NK-92 treated with Interleukin-12 subunit alpha and Interleukin-12 subunit beta, amount 100 ng/mL, for 24 hours (cell line): ENCODE data around the gene MAP3K20.
A peak's percentile ranks its signal among the peaks of the same experiment; 100 is the strongest.
"Not testable (repeated sequence)": the region's sequence is repeated elsewhere in the genome, so short reads cannot be mapped to it uniquely, and the experiment has no call there.

Experiments
- DNase-seq: peaks from one replicate; lab custom pipeline; 2025; lab: John Stamatoyannopoulos, UW

Gene MAP3K20

GRCh38 chr2:173075781-173076580, at the start of gene MAP3K20:
Gene MAP3K20 (plus strand): TSS chr2:173075846. CDS start chr2:173091032, 15,186 bp downstream.
- DNase-seq = peak; percentile 54

DNA sequence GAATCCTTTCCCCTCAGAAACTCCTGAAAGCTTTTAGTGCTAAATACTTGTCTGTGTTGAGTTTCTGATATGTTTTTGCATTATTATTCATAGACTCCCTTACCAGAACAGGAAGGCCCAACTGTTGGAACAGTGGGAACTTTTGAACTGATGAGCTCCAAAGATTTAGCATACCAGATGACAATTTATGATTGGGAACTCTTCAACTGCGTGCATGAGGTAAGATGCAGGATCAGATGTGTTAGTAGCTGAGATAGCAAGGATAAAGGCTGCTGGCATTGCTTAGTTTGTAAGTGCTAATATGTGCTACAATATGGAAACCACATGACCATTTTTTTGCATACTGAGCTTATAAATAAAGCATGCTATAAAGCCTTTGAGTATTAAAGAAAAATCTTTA, 49.2 kb upstream of the MAP3K20 start:
- DNase-seq = no peak

GRCh38 chr2:173027181-173028128, 48.2 kb upstream of the MAP3K20 start:
- peak; percentile 56 for DNase-seq

- no peak for DNase-seq
These were observed 47.5 kb upstream of the MAP3K20 start for GRCh38 chr2:173028141-173028540.

- no peak for DNase-seq
These were observed 47.0 kb upstream of the MAP3K20 start for GRCh38 chr2:173028671-173029070.

DNA sequence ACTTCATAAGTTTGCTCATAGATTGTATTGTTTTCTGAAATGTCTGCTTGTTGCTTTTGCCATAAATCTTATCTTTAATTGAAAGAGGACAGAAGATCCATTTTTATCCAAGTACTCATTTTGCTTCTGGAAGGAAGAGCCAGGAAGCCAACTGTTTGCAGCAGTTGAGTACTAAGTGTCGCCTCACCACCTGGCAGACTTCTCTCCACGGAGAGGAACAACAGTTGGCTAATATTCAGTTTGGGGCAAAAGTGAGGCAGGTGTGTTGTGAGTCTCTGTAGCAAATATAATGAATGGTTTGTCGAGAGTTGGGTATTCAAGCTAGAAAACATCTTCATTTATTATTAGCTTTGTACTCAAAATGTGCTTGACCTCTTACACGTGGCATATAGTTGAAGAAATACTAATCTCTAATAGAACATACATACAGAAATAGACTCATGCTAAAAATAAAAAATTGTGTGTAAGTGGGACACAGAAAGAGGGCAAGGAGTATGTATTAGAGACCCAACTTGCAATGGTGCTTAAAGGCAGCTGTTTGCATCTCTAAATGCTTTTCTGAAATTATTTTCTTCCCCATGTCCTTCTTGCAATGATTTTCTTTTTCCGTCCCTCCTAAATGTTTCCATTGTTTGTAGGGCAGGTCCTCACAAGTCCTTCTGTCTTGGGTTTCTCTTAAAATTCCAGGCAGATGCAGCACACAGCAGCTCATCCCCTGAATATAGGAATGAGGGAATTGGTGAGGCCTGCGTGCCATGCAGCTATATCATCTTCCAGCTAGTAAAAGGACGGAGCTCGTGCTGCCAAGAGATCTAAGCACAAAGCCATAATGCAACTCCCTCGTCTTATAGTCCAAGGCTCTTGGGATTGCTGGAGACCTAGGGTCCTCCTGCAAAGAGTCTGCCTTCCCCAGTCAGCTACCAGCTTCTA, 44.8 kb upstream of the MAP3K20 start:
- no peak for DNase-seq

- no peak for DNase-seq
These were observed 43.6 kb upstream of the MAP3K20 start for GRCh38 chr2:173032032-173032431.

DNA sequence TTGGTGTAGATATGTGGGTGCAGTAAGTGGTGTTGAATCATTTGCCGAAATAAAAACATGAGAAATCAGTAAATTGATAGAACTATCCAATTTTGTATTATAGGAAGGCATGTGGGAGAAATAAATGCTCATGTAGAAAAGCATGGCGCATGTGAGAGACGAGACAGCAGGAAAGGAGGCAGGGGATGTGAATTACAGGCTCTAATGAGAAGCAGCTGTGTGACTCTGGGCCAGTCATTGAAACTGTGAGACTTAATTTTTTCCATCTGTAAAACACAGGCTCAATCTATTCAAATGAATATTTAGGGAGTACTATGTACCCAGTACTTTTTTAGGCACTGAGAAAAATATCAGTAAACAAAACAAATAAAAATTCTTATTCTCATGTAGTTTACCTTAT, 42.6 kb upstream of the MAP3K20 start:
- DNase-seq = no peak

DNA sequence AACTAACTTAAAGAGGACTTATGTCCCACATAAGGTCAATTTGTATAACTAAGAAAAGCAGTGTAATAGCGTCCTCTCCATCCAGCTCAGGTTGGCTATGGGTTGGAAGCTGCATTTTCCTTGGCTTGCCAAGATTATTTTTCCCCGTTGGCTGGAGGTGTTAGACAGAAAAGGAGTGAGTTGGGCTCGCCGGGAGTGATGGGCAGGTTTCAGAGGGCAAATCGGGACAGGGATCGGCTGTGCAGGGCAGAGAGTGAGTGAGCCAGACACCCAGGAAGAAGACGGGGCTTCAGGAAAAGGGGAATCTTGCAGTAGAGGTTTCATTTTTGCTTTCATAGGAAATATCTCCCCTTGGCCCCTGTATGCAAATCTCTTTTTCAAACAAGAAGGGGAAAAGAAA, 41.5 kb upstream of the MAP3K20 start:
- DNase-seq = no peak

DNA sequence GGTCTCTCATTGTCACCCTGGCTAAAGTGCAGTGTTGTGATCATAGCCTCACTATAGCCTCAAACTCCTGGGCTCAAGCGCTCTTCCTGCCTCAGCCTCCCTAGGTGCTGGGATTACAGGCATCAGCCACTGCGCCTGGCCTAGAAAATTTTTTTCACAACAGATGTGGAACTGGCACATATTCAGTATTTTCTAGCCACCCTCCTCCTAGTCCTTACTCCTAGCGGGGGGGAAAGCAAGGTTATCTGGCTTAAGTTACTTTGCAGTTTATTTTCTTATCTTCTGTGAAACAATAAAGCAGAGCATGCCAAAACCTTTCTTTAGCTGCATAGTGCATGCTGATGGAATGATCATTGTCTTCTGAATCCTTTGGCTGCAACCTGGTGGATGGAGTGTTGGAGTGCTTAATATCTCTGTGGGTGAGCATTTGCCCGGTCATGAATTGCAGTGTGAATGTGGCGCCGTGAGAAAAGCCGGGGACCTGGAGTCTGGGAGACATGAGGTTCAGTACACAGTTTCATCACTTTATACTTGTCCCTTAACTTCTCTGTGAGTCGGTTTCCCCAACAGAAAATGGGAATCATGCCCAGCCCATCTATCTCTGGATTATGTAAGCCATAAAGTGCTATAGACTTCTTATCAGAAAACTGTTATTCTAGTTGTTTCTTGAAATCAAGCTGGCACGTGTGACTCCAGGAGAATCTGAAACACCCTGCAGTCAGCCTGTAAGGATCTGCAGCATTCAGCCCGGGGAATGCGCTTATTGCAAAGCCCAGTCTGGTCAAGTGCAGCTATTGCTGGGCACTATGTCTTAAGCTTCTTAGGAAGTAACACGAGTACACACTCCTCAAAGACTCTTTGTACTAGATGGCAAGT, 38.2 kb upstream of the MAP3K20 start:
- DNase-seq = no peak

GRCh38 chr2:173038257-173038656, 37.4 kb upstream of the MAP3K20 start:
- DNase-seq = not testable (repeated sequence)

DNA sequence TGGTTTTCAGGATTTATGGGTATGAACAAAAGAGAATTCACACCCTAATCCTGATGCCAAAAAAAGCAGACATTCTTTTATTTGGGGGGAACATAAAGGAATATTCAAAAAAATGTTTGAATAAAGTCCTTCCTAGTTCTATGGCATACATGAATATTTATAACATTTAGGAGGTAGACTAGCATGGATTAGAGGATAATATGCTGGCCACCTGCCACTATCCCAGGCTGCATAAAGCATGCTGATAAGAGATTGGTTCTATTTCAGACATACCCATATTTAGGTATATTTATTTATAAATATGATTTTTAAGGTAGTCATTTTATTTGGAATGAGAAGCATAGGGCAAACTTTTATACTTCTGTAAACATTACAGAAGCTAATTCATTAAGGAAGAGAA, 34.9 kb upstream of the MAP3K20 start:
- no peak for DNase-seq

GRCh38 chr2:173043476-173043875, 32.2 kb upstream of the MAP3K20 start:
- no peak for DNase-seq

DNA sequence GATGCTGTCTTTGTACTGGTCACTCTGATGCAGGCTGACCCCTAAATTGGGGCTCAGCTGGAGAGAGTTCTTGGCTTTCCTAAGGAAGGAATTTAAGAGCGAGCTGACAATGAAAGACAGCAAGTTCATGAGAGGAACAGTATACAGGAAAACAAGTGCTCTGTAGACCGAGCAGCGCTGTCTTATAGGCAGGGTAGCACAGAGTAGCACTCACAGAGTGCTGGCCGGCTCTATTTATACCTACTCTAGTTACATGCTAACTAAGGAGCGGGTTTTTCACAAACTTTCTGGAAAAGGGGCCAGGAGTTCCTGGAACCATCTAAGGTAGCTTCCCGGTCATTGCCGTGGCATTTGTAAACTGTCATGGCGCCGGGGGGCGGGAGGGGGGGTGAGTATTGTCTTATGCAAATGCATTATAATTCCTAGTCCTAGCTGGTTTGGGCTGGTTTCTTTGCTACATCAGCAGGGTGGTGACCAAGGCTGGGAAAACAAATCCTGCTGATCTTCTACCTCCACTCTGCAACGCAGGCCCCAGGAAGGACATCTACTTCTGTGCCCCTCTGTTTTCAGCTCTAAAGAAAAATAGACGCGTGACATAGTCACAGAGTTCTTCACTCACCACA, 31.6 kb upstream of the MAP3K20 start:
- no peak for DNase-seq

DNA sequence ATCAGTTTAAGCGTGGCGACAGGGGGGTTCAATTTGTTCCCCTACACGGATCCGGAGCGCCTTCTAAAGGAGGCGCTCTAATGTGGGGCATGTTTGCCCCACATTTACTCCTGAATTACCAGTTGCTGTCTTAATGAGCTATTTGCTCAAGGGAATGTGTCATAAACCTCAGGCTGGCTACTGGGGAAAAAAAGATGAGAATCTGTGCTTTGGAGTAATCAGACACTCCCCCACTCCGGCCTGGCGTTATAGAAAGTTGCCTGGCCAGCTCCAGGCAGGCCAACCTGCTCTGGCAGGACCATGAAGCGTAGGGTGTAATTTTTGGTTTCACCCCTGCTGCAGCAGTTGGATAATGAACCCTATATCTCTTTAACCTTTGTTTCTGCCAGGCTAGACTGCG, 31.0 kb upstream of the MAP3K20 start:
- no peak for DNase-seq

- DNase-seq = no peak
These were observed 30.5 kb upstream of the MAP3K20 start for GRCh38 chr2:173045181-173045580.

DNA sequence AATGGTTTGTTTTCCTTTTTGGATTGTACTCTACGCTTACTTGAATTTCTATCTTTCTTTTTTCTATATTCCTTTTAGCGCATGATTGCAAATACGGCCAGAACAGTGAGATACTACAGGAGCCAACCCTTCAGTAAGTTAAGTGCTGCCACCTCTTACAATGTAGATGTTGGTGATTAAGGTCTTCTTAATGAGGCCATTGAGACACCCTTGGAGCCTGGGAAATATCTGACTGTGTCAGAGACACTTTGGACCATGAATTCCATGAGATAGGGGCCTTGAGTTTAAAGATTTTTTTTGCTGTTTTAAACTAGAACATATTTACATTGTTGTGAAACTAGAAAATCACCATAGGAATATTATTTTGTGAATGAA, 27.1 kb upstream of the MAP3K20 start:
- DNase-seq = no peak

DNA sequence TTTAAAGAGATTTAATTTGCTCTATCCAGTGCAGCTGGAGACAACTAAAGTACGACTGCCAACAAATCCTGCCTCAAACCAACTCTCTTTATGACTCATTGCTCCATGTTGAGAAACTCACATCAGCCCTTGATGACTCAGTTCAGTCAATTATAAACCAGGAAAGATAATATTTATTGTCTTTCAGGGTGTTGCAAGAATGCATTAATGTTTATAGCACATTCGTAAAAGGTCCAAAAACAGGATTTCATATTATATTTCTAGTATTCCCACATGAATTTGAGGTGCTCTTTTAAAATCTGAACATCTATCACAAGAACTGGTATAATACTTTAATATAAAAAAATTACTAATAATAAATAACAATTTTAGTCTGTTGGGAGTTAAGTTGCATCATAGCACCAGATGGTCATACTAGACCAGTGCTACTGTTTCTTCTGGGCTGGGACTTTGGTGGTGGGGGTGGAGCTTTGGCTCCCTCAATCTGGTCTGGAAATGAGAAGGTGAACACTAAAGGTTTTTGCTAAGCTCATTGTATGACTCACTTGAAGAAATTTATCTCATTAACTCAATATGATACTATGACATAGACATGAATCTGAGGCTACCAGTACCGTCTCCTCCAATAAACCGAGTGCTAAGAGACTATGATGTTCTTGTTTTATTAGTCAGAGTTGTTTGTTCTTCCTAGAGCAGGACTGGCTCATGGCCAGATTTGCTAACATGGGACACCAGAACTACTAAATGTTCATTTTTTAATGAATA, 26.6 kb upstream of the MAP3K20 start:
- no peak for DNase-seq

- DNase-seq = no peak
These were observed 25.8 kb upstream of the MAP3K20 start for GRCh38 chr2:173049831-173050230.

- no peak for DNase-seq
These were observed 25.0 kb upstream of the MAP3K20 start for GRCh38 chr2:173050684-173051083.
